CD4-positive, alpha-beta T cell treated with Interleukin-17A for 4 hours (primary cell): ENCODE measurements around the gene DPM1.
"Not testable (repeated sequence)": the region's sequence is repeated elsewhere in the genome, so short reads cannot be mapped to it uniquely, and the experiment has no call there.

Source experiments
- DNase-seq: peaks from one replicate; pipeline ENCODE4 v3.0.0-alpha.2; 2020; ENCODE audit warnings: mixed read lengths

Gene DPM1

DNA sequence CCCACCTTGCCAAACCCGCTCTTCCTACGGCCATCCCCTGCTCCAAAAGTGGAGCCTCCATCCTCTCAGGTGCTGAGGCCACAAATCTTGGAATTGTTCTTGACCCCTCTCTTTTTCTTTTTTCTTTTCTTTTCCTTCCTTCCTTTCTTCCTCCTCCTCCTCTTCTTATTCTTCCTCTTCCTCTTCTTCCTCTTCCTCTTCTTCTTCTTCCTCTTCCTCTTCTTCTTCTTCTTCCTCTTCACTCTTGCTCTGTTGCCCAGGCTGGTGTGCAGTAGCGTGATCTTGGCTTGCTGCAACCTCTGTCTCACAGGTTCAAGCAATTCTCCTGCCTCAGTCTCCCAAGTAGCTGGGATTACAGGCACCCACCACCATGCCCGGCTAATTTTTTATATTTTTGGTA is 20.2 kb upstream of the DPM1 start:
- DNase-seq: not testable (repeated sequence)

DNA sequence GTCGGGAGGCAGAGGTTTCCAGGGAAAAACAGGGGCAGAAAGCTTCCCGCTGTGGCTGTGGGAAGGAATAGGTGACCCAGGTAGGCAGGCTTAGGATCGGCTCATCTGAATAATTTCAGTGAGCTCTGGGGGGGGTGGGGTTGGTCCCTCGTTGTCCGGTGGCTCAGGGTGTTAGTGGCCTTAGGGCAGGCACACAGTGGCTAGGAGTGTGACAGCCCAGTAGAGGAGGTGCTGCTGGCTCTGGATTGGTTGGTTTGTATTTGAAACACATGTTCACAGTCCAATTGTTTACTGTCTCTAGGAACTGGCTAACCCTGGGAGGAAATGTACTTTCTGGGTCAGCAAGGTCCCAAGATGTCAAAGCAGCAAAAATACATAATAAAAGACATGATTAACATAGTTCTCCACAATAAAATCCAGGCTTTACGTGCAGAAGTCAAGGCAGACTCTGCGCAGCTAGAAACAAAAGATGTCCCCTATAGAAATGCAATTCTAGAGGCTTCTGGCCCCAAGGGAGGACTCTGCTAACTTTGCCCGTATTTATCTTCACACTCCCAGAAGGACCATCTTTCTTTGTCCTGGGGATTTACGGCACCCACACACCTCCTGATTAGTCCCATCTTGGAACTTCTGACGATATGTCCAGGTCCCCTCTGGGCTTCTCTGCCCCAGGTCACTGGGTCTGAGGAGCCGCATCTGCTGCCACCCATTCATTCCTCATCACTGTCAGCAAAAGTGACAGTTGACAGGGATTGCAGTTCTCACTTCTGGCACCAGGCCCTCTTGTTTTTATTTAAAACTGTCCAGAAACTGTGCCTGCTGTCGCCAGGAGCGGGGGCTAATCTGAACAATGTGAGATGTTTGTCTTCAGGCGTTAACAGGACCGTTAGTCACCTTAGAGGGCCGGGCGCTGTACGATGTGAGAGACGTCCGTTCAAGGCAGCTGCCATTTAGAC is 19.0 kb upstream of the DPM1 start:
- no peak for DNase-seq

DNA sequence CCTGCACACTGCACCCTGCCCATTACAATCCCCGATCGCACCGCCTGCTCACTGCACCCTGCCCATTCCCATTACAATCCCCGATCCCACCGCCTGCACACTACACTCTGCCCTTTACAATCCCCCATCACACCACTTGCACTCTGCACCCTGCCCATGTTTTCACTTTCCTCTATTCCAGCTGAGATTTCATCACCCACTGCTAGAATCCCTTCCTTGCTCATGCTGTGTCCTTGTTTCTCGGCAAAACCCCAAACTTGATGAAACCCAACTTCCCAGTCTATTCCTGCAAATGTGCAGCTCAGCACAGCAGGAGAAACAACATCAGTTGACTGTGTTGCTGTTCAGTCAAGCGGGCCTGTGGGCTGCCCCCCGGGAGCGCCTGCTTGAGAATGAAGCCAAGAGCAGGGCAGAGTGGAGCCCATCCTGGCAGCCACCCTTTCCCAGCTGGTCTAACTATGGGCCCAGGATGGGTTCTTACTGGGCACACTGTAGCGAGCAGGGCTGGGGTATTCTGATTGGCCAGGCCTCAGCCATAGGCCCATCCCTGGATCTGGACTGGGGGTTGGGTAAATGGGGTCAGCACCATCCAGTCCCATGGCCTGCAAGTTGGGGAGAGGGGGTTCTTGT is 17.5 kb upstream of the DPM1 start:
- DNase-seq: no peak

DNA sequence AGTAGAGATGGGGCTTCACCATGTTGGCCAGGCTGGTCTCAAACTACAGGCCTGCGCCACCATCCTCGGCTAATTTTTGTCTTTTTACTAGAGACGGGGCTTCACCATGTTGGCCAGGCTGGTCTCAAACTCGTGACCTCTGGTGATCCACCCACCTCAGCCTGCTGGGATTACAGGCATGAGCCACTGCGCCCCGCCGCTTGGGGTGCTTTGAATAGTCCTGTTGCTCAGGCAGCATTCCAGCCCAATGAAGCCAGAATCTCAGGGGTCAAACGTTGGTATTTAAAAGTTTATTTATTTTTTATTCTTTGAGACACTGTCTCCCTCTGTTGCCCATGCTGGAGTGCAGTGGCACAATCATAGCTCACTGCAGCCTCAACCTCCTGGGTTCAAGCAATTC is 11.6 kb upstream of the DPM1 start:
- DNase-seq: no peak

DNA sequence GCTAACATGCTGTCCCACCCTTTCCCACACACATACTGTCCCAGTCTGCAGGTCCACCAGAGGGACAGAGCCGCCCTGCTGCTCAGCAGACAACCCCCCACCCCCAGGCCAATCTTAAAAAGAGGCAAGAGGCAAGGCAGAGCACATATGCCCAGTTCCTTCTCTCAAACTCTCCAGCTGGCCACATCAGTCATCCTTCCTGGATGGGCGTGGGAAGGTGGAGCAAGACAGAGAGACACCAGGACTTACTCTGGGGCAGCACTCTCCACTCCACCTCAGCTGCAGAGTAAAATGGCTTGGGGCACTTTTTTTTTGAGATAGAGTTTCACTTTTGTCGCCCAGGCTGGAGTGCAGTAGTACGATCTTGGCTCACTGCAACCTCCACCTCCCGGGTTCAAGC is 11.1 kb upstream of the DPM1 start:
- DNase-seq: no peak

DNA sequence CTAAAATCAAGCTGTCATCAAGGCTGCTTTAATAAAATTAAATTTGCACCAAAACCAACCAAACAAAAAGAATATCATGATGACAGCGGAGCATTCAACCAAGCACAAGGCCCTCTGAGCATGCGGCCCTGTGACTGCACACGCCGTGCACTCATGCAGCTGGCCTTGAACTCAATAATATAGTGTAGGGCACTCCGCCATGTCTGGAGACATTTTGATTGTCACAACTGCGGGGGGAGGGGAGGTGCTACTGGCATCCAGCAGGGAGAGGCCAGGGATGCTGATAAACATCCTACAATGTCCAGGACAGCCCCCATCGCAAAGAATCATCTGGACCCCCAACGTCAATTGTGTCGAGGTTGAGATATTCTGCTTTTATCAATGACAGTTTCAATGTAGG is 10.0 kb upstream of the DPM1 start:
- no peak for DNase-seq

DNA sequence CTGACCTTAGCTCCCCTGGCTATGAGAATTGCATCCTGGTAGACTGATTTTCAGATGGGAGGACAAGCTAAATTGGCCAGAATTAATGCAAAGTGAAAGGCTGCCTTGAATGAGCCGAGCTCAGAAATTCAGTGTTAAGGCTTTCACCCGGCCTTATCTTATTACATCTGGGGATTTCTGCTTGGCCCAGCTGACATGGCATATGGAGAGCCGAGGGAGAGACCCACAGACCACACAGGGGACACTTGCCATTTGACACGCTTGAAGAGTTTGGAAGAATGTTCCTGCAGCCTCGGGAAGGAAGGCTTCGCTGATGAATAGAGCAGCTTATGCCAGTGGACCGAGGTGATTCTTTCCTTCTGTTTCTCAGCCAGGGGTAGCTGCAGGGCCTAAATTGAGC is 9.3 kb upstream of the DPM1 start:
- no peak for DNase-seq

DNA sequence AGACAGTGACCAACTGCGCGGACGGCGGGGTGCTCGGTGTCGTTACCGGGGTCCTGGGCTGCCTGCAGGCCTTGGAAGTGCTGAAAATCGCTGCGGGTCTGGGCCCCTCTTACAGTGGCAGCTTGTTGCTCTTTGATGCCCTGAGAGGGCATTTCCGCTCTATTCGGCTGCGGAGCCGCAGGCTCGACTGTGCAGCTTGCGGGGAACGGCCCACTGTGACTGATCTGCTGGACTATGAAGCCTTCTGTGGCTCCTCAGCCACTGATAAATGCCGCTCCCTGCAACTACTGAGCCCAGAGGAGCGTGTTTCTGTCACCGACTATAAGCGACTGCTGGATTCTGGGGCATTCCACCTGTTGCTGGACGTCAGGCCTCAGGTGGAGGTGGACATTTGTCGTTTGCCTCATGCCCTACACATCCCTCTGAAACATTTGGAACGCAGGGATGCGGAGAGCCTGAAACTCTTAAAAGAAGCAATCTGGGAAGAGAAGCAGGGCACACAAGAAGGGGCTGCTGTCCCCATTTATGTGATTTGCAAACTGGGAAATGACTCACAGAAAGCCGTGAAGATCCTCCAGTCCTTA is 1.3 kb upstream of the DPM1 start:
- DNase-seq: no peak

DNA sequence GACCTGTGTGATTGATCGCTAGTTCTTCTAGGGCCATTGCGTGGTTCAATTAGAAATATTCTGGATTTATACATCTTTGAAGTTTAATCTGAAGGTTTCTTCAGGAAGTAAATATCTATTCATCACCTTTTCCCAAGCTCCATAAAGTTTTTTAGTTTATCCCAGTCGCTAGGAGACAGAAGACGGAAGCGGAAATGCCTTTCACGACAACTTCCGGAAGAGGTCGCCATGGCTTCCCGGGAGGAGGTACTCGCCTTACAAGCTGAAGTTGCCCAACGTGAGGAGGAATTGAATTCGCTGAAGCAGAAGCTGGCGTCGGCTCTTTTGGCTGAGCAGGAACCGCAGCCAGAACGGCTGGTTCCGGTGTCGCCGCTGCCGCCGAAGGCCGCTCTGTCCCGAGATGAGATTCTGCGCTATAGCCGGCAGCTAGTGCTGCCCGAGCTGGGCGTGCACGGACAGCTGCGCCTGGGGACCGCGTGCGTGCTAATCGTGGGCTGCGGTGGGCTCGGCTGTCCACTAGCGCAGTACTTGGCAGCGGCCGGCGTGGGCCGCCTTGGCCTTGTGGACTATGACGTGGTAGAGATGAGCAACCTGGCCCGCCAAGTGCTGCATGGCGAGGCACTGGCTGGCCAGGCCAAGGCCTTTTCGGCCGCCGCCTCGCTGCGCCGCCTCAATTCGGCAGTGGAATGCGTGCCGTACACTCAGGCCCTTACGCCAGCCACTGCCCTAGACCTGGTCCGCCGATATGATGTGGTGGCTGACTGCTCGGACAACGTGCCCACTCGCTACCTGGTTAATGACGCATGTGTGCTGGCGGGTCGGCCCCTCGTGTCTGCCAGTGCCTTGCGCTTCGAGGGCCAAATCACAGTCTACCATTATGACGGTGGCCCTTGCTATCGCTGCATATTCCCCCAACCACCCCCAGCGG is 547 bp upstream of the DPM1 start, which contains the start of gene MOCS3:
Gene MOCS3 (plus strand): TSS at position 204 of the 928 bp plus-strand sequence. CDS start 25 bp downstream, at position 229.
- DNase-seq: peak; percentile 85

DNA sequence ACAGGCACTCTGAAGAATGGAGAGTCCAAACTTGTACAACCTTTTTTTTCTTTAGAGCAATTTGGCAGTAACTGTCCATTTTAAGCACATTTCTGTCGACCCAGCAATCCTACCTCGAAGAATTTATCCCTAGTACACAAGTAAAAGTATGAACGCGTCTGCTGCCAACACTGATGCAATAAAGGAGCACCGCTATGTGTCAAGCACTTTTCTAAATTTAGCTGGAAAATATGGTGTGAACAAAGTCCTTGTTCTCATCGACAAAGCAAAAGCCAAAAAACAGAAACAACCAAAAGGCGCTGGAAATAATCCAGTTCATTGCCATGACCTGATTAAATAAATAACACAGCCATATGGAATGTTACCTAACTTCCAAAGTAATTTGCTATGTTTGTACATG is 1.1 kb downstream of the DPM1 start:
- DNase-seq: no peak

DNA sequence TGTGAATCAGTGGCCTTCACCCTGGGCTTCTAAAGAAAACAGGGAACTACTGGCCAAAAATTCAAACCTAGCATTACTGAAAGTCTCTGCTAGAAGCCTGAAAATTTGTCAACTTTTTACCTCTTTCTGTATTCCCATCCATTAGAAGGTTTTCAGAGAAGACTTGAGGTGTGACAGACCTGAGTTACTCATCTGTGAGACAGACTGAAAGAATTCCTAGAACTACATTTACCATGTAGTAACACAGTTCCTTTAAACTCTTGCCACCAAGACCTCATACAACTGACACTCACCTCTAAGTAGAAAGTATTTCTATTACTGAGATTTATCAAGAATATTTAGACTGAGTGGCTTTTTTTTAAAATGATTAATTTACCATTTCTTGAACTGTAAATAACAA is 4.5 kb downstream of the DPM1 start:
- DNase-seq: no peak

DNA sequence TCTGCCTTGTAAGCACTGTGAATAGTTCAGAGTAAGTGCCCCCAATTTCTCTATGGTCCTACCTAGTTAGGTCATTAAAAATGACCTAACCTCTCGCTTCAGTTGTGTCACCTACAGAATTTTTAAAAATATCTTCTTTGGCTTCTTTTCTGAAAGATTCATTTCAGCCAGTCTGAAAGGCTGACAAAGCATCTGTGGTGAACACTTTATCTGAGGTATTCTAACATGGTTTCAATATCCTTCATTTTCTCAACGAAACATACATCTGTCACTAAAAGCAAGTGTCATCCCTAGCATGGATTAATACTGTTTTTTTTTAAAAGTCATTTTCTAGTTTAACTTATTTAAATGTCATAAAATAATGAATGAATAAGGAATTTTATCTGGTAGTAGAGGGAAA is 5.1 kb downstream of the DPM1 start:
- no peak for DNase-seq

DNA sequence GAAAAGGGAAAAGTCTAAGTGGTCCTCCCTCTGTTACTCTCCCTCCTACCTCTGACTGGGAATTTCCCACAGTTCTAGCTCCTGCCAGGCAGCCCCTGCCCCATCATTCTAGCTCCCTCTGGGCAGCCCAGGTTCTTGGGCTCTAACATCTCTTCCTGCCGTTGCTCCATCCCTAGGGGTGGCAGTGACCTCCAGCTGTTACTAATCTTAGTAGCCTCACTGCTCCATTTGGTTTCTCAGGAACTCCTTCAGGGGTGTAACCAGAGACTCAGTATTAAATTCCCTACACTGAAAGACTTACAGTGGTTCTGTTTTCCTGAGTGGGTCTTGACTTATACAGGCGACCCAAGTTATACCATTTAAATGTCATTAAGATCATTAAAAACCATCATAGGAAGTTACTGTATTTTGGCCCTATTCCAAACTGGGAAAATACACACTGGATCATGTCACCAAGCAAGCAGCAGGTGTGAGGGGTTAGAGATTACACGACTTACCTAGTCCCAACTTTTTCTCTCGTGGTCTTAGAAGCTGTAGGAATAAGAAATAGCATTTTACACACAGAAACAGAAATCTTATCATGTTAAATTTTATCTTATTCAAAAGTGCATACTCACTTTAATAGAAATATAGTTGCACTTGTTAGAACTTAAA is 10.1 kb downstream of the DPM1 start:
- DNase-seq: no peak

DNA sequence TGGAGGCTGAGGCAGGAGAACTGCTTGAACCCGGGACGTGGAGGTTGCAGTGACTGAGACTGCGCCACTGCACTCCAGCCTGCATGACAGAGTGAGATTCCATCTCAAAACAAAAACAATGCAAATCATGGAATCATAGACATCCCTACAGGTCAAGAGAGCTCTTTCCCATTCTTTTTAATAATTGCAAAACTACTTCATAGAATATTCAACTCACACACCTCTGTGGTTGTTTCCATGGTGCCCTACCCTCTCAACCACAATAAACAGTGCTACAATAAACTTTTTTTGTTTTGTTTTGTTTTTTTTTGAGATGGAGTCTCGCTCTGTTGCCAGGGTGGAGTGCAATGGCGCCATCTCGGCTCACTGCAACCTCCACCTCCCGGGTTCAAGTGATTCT is 15.3 kb downstream of the DPM1 start:
- DNase-seq: no peak

DNA sequence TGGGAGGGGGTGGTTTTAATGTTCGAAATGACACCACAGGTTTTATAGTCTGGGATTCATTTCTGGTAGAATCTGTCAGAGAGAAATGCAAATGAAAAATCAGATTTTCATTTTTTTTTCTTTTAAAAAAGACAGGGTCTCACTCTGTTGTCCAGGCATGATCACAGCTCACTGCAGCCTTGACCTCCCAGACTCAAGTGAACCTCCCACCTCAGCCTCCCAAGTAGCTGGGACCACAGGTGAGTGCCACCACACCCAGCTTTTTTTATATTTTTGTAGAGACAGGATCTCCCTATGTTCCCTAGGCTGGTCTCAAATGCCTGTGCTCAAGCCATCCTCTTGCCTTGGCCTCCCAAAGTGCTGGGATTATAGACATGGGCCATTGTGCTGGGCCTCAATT is 24.7 kb downstream of the DPM1 start:
- DNase-seq: no peak

DNA sequence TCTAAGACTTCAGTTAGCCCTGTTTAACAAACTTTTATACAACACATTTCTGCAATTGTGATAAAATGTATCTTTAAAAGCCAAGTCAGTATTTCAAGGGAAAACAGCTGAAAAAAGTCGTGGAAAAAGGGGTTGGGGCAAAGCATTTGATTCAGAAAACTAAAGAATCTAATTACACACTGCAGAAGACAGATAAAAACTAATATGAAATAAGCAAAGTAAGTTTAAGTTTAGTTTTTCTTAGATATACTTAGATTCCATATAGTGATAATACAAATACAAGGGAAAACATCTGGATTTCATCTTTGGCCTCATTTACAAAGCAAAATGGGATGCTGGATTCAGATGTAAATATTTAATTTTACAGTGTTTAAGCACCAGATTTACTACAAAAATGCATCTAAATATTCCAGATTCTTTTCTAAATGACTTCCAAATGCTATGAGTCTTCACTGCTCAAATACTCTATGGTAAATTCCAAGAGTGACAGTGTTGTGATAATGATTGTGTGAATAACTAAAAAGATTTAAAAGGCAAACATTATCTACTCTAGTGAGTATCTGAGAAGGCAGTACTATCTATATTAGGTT is 25.5 kb downstream of the DPM1 start:
- DNase-seq: no peak

DNA sequence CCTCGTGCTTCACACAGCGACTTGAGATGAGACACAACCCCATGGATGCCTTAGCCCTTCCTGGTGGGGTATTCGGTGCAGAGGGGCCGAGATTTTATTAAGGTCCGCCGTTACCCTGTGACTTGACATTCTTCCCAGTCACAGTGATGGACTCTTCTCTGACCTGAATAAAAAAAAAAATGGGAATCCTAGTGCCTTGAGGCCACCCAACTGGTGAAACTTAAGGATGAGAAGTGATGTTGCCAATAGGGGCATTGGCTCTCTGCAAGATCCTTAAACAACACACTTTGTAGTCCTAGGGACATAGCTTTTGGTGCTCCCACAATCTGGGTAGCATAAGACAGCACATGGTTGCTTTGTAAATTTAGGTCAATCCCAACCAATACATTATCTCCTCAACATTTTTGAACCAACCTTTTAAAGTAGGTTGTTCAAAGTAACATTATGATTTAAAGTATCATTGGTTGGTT is 26.3 kb downstream of the DPM1 start:
- DNase-seq: no peak

DNA sequence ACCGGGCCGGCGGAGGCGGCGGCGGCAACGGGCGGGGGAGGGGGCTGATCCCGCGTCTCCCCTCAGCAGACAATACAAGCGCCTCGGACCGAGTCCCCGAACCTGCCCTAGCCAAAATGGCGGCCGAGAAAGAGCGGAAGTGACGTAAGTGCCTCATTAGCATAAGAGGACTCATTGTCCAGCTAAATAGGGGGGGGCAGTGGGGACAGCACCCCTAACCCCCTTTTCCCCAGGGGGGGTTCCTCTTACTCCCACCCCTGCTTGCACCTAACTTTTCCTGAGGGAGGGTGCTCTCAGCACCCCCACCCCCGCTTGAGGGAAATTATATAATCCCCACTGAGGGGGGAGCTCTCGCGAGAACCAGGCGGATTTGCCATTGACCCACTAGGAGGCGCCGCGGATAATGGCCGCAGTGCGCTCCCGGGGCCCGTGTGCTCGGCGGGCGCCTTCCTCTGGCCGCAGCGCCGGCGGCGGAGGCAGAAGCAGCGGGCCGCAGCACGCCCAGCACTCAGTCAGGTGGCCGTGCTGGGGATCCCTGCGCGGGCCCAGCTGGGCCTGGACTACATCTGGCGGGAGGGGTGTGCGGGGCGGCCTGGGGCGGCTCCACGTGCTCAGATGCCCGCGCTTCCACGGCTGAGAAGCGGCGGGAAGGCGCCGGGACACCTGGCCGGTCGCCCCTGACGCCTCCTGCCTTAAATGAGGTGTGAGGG is 26.9 kb downstream of the DPM1 start, which contains the start of gene ADNP:
Gene ADNP (minus strand): TSS at position 132 of the 710 bp plus-strand sequence. CDS start 27,441 bp downstream, outside the sequence.
- DNase-seq: peak; percentile 91

DNA sequence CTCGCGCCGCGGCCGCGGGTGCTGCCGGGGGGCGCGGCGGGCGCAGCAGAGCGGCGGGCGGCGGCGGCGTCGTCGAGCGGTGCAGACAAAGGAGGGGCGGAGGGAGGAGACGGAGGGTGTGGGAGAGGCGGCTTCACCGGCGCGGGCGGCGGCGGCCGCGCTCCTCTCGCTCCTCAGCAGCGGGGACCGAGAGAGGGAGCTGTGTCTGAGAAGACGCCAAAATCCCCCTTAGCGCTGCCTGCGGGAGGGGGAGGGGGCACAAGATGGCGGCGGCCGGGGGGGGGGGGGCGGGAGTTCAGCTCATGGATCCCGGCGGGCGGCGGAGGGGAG is 27.4 kb downstream of the DPM1 start:
- no peak for DNase-seq

DNA sequence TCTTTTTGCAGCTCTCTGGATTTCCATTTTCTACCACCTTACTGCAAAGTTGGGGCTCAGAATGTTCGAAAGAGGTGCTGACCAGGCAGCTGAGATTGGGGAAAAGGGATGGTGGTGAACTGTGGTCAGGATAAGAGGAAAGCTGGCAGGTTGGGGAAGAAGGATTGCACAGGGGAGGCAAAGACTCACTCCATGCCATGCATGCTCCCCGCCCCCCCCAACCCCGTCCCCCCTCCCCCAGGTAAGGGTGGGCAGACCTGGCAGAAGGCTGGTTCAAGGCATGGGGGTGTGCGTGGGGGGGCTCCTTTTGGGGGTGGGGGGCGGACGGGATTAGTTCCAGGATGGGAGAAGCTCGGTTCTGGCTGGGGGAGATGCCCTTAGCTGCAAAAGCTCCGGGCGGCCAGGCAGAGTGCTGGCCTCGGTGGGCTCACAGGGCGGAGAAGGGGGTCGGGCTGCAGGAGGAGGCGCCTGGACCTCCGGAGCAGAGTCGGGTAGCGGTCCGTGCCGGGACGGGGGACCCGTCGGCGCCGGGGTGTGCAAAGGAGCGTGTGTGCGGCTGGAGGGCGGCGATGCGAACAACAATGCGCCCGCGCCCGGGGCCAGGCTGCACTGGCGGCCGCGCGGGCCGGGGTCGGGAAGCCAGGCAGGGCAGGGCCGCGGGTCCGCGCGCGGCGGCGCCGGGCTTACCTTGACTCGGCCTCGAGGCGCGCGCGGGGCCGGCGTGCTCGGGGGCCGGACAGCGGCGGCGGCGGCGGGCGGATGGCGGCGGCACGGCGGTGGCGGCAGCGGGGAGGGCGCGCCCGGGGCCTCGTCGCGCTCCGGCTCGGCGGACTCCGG is 28.0 kb downstream of the DPM1 start:
- DNase-seq: peak; percentile 46
